Measurements from ENCODE around the gene THAP7. TPM values are rescaled to one million over a fixed set of nuclear protein-coding genes. Genes with fewer than 3 reads are reported as not detected.
A peak's percentile ranks its signal among the peaks of the same experiment; 100 is the strongest.

THAP7 gene
- total and polyA plus RNA-seq, 2 donors from 2014 or later, result 25.5 to 44.1 TPM

GRCh38 chr22:20968281-20968977 lies 33.5 kb downstream of the THAP7 start:
- Histone ChIP-seq H3K4me1 (ENCODE audit: control insufficient read depth in 2 of 3, insufficient read depth in 2 of 3, low read depth in 1 of 3, low read length in 3 of 3) (peaks cover 0 to 7% (median 0%) of the 10 kb centered on the region in 3 donors), H3K4me3 (ENCODE audit: low read length in 3 of 3) (no peak overlapping the region), H3K27me3 (ENCODE audit: control insufficient read depth, insufficient read depth, low read length) (peaks cover 3% of the 10 kb centered on the region), H3K9ac (ENCODE audit: low read length in 3 of 3) (no peak overlapping the region), H3K27ac (ENCODE audit: low read depth in 2 of 2, low read length in 2 of 2) (no peak overlapping the region), H3K36me3 (ENCODE audit: control insufficient read depth in 2 of 3, insufficient read depth in 3 of 3, low read length in 3 of 3) (no peaks in the 10 kb centered on the region), H3K9me3 (ENCODE audit: control insufficient read depth in 2 of 3, insufficient read depth in 1 of 3, low read length in 3 of 3) (no peaks in the 10 kb centered on the region)
- FAIRE-seq, result no peak
- no peak for DNase-seq
- TF ChIP-seq CTCF (IDR thresholded peaks at IDR 0.05; ENCODE audit: borderline replicate concordance, extremely low read depth, insufficient read depth), result no peak
- intact Hi-C loops (cut with DNase I), result no loop called here

GRCh38 chr22:20967697-20968211 lies 34.2 kb downstream of the THAP7 start:
- H3K9me3 ChIP-seq (ENCODE audit: control insufficient read depth in 2 of 3, insufficient read depth in 1 of 3, low read length in 3 of 3), result no peaks in the 10 kb centered on the region
- H3K36me3 ChIP-seq (ENCODE audit: control insufficient read depth in 2 of 3, insufficient read depth in 3 of 3, low read length in 3 of 3), result no peaks in the 10 kb centered on the region
- no peak overlapping the region for H3K27ac ChIP-seq (ENCODE audit: low read depth in 2 of 2, low read length in 2 of 2)
- H3K9ac ChIP-seq (ENCODE audit: low read length in 3 of 3), result no peak overlapping the region
- DNase-seq (no peak), FAIRE-seq (no peak)
- H3K4me3 ChIP-seq (ENCODE audit: low read length in 3 of 3), result no peak overlapping the region
- peaks cover 3% of the 10 kb centered on the region for H3K27me3 ChIP-seq (ENCODE audit: control insufficient read depth, insufficient read depth, low read length)
- peaks cover 0 to 7% (median 0%) of the 10 kb centered on the region in 3 donors for H3K4me1 ChIP-seq (ENCODE audit: control insufficient read depth in 2 of 3, insufficient read depth in 2 of 3, low read depth in 1 of 3, low read length in 3 of 3)
- intact Hi-C loops (cut with DNase I), result no loop called here
- no peak for TF ChIP-seq CTCF (IDR thresholded peaks at IDR 0.05; ENCODE audit: borderline replicate concordance, extremely low read depth, insufficient read depth)

- FAIRE-seq, result no peak
- intact Hi-C loops (cut with DNase I), result no loop called here
- TF ChIP-seq CTCF (IDR thresholded peaks at IDR 0.05; ENCODE audit: borderline replicate concordance, extremely low read depth, insufficient read depth), result no peak
These were observed 34.8 kb downstream of the THAP7 start, which contains the start of gene AIFM3 for GRCh38 chr22:20966883-20967696. AIFM3 (plus strand) TSS chr22:20967255; CDS start chr22:20967945, 690 bp downstream.

More at GRCh38 chr22:20966883-20967696, 34.8 kb downstream of the THAP7 start, which contains the start of gene AIFM3:
- peaks cover 0 to 7% (median 0%) of the 10 kb centered on the region in 3 donors for H3K4me1 ChIP-seq (ENCODE audit: control insufficient read depth in 2 of 3, insufficient read depth in 2 of 3, low read depth in 1 of 3, low read length in 3 of 3)
- no peak within 1 kb of the TSS for H3K4me3 ChIP-seq (ENCODE audit: low read length in 3 of 3)
- H3K9ac ChIP-seq (ENCODE audit: low read length in 3 of 3), result no peak within 1 kb of the TSS
- no peak within 1 kb of the TSS for H3K27ac ChIP-seq (ENCODE audit: low read depth in 2 of 2, low read length in 2 of 2)
- H3K9me3 ChIP-seq (ENCODE audit: control insufficient read depth in 2 of 3, insufficient read depth in 1 of 3, low read length in 3 of 3), result no peaks in the 10 kb centered on the region
- H3K27me3 ChIP-seq (ENCODE audit: control insufficient read depth, insufficient read depth, low read length), result peaks cover 3% of the 10 kb centered on the region
- DNase-seq, result peak in 1 of 5 donors; percentile 66
- no peaks in the 10 kb centered on the region for H3K36me3 ChIP-seq (ENCODE audit: control insufficient read depth in 2 of 3, insufficient read depth in 3 of 3, low read length in 3 of 3)
